Erythroblast (primary cell): Measurements from ENCODE around the gene CD300E.
"Not testable (repeated sequence)": the region's sequence is repeated elsewhere in the genome, so short reads cannot be mapped to it uniquely, and the experiment has no call there.

ENCODE experiments used
- DNase-seq, 2 experiments: peaks; one replicate each; lab custom pipeline; 2025; lab: John Stamatoyannopoulos, UW
- GATA1 ChIP-seq: IDR thresholded peaks from 2 replicates; pipeline ENCODE4 v1.6.1; 2011; ENCODE audit warnings: low read depth, mild to moderate bottlenecking, control low read depth, low read length, moderate library complexity
- POLR2A ChIP-seq: IDR thresholded peaks from 2 replicates; pipeline ENCODE4 v1.6.1; 2011; ENCODE audit warnings: mild to moderate bottlenecking, low read length

CD300E gene

DNA sequence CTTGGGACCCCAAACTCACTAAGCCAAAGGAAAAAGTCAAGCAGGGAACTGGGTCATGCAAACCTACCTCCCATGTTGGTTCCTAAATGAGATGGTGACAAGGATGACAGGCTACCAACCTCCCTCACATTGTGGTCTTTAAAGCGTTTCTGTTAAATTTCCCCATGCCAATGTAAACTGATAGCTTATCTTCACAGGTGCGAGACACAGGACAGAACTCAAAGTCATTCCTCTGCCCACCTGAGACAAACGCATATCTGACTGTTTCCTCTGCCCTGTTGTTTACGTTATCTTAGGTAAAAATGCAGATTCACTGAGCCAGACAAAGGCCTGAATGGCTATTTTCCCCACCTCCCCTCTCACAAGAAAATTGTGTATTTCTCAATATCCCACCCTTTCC, 19.0 kb upstream of the CD300E start:
- no peak for DNase-seq

GRCh38 chr17:74641958-74642298, 18.4 kb upstream of the CD300E start:
- TF ChIP-seq POLR2A = no peak
- no peak for TF ChIP-seq GATA1
- no peak for DNase-seq

More for the DNA sequence above, 19.0 kb upstream of the CD300E start:
- TF ChIP-seq POLR2A (no peak), GATA1 (no peak)

- DNase-seq = no peak
- TF ChIP-seq POLR2A = no peak
Measured at GRCh38 chr17:74641224-74641957, 17.9 kb upstream of the CD300E start.

- DNase-seq = no peak
Measured at GRCh38 chr17:74639704-74640151, 16.2 kb upstream of the CD300E start.

DNA sequence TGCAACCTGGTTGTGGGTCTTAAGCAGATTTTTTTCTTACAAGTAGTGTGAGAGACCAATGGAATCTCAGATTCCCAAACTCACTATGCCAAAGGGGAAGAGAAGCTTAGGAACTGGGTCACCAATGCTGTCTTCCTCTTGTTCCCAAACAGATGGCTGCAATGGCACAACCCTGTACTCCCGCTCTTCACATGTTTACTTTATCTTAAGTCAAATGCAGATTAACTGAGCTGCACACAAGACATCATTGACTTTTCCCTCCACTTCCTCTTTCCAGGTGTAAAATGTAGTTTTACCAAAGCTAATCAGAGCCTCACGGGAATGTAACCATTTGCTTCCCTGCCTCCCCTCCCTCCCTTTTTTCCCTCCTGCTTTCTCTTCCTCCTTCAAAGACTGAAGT, 14.4 kb upstream of the CD300E start:
- DNase-seq = no peak
- TF ChIP-seq GATA1 (no peak), POLR2A (no peak)

More at GRCh38 chr17:74639704-74640151, 16.2 kb upstream of the CD300E start:
- TF ChIP-seq GATA1 (no peak), POLR2A (no peak)

GRCh38 chr17:74637265-74637664, 13.7 kb upstream of the CD300E start:
- TF ChIP-seq GATA1 (no peak), POLR2A (no peak)
- no peak for DNase-seq

- DNase-seq = not testable (repeated sequence)
Measured at GRCh38 chr17:74636541-74637085, 13.1 kb upstream of the CD300E start.

- TF ChIP-seq GATA1 = no peak
- no peak for TF ChIP-seq POLR2A
Measured at GRCh38 chr17:74635418-74635817, 11.9 kb upstream of the CD300E start.

DNA sequence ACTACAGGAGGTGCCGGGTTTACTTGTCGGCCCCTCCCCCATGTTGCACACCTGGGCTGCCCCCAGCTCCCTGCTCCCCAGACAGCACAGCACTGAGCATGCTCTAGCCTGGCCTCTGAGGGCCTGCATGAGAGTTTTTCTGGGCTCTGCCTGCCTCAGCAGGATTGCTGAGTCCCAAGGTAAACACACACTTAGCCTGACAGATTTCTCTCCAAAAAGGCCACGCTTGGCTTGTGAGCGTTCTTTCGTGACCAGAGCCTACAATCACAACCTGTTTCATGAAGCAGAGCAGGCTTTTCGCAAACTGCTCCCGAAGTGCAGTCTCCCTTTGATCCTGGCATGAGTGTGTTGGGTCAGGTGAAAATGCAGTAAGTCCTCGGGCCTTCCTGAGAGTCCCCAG, 9.8 kb upstream of the CD300E start:
- TF ChIP-seq GATA1 (no peak), POLR2A (no peak)

More at GRCh38 chr17:74635418-74635817, 11.9 kb upstream of the CD300E start:
- DNase-seq = no peak

GRCh38 chr17:74632617-74633016, 9.1 kb upstream of the CD300E start:
- no peak for DNase-seq
- TF ChIP-seq GATA1 (no peak), POLR2A (no peak)

More for the DNA sequence above, 9.8 kb upstream of the CD300E start:
- no peak for DNase-seq

GRCh38 chr17:74631468-74632450, 8.2 kb upstream of the CD300E start:
- TF ChIP-seq GATA1 = no peak
- no peak for TF ChIP-seq POLR2A
- DNase-seq = no peak

DNA sequence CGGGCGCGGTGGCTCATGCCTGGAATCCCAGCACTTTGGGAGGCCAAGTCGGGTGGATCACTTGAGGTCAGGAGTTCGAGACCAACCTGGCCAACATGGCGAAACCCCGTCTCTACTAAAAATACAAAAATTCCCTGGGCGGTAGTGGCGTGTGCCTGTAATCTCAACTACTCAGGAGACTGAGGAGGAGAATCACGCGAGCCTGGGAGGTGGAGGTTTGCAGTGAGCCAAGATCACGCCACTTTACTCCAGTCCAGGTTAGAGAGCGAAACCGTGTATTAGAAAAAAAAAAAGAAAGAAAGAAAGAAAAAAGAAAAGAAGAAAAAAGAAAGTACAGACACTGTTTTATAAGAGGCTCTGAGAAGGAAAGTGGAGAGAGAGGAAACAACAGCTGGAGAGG, 6.7 kb upstream of the CD300E start:
- not testable (repeated sequence) for DNase-seq

GRCh38 chr17:74625661-74626060, 2.1 kb upstream of the CD300E start:
- TF ChIP-seq POLR2A (no peak), GATA1 (no peak)
- DNase-seq = no peak

- DNase-seq = no peak
- no peak for TF ChIP-seq POLR2A
- no peak for TF ChIP-seq GATA1
Measured at GRCh38 chr17:74624131-74624530, 593 bp upstream of the CD300E start.
